Eye (tissue), 1 donor: ENCODE data around the gene HKDC1.
"Not testable (repeated sequence)": the region's sequence is repeated elsewhere in the genome, so short reads cannot be mapped to it uniquely, and the experiment has no call there.

Source experiments
- DNase-seq: peaks from one replicate; pipeline ENCODE4 v3.0.0-alpha.2; 2015

Gene HKDC1, protein sequence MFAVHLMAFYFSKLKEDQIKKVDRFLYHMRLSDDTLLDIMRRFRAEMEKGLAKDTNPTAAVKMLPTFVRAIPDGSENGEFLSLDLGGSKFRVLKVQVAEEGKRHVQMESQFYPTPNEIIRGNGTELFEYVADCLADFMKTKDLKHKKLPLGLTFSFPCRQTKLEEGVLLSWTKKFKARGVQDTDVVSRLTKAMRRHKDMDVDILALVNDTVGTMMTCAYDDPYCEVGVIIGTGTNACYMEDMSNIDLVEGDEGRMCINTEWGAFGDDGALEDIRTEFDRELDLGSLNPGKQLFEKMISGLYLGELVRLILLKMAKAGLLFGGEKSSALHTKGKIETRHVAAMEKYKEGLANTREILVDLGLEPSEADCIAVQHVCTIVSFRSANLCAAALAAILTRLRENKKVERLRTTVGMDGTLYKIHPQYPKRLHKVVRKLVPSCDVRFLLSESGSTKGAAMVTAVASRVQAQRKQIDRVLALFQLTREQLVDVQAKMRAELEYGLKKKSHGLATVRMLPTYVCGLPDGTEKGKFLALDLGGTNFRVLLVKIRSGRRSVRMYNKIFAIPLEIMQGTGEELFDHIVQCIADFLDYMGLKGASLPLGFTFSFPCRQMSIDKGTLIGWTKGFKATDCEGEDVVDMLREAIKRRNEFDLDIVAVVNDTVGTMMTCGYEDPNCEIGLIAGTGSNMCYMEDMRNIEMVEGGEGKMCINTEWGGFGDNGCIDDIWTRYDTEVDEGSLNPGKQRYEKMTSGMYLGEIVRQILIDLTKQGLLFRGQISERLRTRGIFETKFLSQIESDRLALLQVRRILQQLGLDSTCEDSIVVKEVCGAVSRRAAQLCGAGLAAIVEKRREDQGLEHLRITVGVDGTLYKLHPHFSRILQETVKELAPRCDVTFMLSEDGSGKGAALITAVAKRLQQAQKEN

DNA sequence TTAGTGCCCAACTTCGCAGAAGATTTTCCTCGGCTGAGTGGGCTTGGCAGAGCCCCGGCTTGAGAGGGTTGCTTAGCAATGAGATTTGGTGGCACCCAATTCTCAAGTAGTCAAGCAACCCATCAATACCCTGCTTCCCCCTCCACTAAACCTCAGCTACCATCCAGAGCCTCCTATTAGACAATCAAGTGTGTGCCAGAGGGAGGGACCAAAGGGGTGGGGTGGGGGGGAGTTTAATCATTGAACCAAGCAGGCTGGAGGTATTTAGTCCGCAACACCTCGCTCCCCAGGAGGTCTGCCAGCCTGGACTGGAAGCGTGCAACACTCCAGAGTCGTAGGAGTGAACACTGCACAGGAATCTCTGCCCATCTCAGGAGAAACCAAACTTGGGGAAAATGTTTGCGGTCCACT is at the start of gene HKDC1:
TSS of gene HKDC1 (plus strand) at position 292 of the 411 bp plus-strand sequence. CDS start at position 396, 104 bp downstream.
- no peak for DNase-seq

DNA sequence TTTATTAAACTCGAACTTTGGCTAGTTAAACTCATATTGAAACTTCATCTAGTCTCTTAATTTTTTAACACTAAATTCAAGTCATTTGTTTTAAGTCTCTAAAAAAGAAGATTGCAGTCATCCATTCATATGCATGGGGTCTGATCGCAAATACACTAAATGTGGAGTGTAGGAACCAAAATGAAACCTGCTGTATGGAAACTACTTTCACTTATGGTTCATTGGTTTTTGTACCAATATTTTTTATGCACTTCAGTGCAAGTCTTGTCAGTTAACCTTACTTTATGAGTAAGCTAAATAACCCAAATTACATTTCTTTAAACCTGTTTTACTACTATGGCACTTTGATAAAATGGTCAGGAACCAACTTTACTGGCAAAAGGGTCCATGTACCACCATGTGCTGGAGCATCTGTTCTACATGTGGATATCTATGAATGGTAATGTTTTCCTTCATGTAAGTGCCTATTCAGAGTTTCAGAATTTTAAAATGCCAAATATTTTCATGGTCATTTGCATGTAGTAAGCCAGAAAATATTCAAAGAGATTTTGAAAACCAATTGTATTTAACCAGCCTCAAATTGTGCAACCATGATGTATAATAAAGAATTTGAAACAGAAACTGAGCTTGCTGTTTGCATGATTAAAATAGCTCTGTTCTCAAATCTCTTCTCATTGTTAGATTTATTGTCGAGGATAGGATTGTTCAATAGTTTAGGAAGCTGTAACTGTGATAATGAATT is 47.7 kb upstream of the HKDC1 start:
- no peak for DNase-seq

DNA sequence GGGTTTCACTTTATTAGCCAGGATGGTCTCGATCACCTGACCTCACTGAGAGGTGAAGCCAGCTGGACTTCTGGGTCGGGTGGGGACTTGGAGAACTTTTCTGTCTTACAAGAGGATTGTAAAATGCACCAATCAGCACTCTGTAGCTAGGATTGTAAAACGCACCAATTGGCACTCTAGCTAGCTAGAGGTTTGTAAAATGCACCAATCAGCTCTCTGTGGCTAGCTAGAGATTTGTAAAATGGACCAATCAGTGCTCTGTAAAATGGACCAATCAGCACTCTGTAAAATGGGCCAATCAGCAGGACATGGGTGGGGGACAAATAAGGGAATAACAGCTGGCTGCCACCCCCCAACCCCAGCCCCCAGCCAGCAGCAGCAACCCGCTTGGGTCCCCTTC is 44.8 kb upstream of the HKDC1 start:
- DNase-seq, result not testable (repeated sequence)

DNA sequence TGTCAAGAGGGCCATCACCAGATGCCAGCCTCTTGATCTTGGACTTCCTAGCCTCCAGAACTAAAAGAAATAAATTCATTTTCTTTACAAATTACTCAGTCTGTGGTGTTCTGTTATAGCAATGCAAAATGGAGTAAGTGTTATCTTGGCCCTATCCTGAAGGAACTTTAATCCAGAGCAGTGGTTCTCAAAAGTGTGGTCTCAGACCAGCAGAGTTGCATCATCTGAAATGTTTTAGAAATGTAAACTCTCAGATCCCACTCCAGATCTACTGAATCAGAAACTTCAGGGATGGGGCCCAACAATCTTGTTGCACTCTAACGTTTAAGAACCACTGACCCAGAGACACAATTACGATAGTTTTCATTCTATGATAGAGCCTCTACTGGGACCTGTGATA is 43.3 kb upstream of the HKDC1 start:
- no peak for DNase-seq

DNA sequence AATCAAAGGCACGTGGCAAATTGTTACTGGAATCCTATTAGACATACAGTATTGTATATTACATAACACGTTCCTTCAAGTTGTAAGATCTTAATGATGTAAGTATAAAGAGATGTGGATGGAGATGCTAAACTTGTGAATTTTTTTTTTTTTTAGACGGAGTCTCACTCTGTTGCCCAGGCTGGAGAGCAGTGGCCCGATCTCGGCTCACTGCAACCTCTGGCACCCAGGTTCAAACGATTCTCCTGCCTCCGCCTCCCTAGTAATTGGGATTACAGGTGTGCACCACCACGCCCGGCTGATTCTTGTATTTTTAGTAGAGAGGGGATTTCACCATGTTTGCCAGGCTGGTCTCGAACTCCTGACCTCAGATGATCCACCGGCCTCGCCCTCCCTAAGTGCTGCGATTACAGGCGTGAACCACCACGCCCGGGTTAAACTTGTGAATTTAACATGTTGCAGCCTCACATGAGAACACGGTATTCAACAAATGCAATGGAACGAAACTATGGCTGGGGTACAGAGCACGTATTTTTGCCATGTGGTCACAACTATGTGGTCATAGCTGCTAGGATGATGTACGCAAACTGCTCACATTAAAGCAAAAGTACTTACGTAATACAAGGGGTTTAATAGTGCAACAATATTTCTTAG is 40.9 kb upstream of the HKDC1 start:
- DNase-seq, result no peak

DNA sequence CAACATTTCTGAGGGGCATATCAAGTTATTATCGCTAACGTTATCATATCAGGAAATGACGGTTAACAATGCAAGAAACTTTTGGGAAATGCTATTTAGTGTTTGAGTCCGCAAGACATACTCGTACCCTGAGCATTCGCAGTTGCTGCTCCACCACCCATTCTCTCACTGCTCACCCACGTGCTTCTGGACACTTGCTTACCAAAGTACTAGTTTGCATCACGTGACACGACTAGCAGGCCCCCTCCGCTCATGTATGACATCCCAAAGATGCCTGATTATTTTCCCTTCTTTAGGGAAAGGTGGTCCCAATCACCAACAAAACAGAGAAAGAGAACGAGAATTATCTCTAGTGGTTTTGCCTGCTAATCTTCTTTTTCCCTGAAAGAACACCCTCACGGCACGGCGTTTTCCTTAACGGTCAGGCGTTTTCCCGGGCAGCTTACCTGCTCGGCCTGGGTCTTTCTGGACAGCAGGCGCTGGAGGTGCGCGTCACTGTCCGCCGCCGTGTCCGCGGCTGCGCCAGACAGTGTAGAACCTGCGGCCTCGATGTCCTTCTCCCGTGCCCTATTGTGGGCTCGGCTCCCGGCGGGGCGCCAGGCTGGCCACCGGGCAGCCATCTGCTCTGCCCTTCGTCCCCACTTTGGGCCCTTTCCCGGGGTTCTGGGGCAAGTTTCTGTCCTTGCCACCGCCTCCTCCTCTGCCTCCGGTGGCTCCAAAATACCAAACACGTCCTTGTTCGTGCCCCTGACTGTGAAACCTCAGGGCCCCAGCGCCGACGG is 40.2 kb upstream of the HKDC1 start, which contains the start of gene SUPV3L1:
TSS of gene SUPV3L1 (plus strand) at position 492 of the 782 bp plus-strand sequence. CDS start at position 550, 58 bp downstream.
- DNase-seq, result peak; percentile 99

DNA sequence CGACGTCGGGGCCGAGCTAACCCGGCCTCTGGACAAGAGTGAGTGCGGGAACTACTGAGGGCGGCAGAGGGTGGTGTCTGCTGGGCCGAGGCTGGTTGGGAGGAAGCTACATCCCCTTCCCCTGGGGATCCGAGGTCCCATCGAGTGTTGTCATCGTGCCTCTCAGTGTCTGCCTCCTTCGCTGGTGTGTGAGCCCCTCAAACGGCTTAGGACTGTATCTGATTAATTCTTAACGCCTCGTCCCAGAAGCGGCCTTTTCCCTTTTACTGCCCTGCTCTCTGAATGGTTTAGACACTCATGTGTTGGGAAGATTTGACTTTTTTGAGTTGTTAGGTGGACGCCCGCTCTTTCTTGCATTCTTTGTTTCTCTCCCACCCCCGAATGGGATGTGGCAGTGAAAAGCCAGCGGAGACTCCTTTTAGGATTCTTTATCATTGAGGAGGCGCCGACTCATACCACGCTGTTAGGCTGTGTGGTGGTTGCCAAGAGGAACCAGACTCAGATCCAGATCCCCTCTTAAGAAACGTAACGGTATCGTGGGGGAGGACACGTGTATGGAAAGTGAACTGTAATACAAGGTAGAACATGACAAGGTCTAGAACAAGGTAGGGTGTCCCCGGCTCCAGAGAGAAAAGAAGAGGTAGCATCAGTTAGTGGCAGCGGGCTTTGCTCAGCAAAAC is 39.5 kb upstream of the HKDC1 start:
- no peak for DNase-seq

DNA sequence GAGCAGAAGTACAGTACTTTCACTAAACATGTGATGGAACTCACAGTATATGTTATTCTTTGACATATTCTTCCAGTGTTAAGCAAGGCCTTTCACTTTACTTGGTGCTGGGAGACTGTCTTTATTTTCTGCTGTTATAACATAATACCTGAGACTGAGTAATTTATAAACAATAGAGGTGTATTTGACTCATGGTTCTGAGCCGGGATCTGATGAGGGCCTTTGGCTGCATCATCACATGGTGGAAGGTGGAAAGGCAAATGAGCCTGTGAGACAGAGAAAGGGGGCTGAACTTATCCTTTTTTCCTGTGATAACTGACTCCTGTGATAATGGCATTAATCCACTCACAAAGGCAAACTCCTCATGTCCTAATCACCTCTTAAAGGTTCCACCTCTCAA is 38.7 kb upstream of the HKDC1 start:
- no peak for DNase-seq

DNA sequence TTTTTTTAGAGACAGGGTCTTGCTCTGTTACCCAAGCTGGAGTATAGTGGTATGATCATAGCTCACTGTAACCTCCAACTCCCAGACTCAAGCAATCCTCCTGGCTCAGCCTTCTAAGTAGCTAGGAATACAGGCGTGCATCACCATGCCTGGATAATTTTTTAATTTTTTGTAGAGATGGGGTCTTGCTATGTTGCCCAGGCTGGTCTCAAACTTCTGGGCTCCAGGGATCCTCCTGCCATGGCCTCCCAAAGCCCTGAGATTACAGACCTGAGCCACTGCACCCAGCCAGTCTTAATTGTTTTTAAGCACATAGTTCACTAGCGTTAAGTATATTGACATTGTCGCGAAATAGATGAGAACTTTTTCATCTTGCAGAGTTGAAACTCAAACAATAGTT is 38.1 kb upstream of the HKDC1 start:
- no peak for DNase-seq

DNA sequence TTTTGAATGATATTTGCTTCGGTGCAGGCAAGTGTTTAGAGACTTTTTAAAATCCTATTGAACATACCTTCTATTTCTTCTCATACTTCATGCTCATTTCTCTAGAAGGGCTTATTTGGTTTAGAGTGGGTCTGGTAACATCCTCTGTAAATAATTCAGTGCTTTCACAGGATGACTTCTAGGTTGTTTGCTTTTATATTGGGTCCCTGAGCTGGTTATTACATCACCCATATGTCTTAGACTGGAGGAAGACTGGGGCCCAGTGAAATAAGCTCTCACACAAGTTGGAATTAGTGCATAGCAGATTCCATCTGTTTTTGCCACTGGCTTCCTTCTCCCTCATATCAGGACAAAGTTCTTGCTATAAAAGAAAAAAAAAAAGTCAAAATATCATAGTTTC is 33.6 kb upstream of the HKDC1 start:
- DNase-seq, result no peak

DNA sequence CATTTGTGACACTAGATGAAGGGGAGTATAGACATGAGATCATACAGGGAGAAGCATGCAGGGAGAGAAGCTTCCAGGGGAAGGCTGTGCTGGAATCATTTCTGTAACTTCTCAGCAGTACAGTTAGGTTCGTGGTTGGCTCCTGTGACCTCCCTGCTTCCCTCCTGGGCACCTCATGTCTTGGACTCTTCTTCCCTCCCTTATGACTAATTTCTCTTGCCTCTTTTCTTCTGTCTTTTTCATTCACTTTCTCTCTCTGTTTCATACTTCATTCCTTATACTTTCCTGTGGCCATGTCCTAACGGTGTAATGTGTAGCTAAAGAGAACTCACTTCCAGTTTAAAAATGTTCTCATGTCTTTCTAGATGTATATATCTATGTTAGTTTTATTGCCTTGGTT is 19.1 kb upstream of the HKDC1 start:
- no peak for DNase-seq

DNA sequence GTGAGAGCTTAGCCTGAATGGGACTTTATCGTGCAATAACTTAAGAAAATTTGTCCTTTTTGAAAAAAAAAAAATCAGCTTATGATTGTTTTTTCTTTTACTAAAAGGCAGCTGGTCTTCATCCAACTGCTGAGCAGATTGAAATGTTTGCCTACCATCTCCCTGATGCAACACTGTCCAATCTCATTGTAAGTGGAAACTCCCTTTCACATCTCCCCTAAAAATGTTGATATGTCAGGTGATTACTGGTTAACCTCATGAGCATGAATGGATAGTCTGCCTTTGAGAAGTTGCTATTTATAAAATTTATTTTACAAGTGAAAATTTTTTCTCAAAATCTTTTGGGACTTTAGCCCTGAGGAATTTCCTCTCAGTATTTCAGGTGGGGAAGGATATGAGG is 17.8 kb upstream of the HKDC1 start:
- DNase-seq, result no peak

DNA sequence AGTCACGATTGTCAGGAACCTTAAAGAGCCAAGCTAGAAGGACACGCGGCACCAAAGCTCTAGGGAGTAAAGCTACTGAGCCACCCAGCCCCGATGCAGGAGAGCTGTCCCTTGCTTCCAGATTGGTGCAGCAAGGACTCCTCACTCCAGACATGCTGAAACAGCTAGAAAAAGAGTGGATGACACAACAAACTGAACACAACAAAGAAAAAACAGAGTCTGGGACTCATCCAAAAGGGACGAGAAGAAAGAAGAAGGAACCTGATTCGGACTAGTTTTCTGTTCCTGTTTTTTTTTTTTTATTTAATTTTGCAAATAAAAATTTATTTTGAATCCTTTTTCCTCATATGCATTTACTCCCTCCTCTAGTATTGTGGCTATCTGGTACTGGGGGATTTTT is 11.4 kb upstream of the HKDC1 start:
- no peak for DNase-seq

DNA sequence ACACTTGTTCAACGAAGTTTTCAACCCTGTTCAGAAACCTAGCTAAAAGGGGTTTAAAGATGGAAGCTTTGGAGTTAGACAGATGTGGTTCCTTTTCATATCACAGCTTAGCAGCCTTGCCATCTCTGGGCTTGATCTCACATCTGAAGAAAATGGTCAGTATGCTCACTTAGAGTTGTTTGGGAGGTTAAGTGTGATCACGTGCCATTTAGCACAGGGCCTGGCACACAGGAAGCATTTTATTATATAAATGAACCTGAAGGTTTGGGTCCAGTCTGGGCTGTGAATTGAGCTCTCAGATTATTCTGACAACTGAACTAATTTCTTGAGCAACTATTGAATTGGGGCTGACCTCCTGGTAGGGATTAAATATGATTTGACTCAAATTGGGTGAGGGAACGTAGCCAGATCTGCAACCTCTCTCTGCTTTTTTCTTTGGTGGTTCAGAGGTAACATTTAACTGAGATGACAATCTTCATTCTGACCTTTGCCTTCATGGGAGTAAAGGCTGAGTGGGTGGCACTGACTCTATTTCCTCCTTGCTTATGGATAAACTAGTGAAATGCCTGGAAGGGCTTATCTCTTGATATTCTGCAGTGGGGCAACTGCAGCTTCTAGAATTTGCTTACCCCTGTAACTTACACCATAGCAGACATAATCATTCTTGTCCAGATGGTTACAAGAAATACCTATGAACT is 10.2 kb upstream of the HKDC1 start:
- no peak for DNase-seq

DNA sequence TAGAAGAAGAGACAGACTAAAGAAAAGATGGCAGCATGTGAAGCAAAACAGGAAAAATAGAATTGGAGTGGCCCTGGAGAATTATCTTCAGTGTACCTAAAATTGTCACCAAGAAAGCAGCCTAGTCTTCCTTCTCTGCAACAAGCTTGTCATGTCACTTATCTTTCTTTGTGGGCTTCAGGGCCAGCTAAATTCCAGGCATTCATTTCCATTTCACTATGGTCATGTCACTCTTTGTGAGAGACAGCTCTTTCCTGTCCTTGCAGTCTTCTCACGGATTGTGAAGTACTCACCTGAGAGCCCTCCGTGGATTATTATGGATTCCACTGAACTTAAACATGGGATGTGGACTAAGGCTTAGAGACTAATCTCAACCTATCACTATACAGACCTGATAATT is 9.0 kb upstream of the HKDC1 start:
- no peak for DNase-seq

DNA sequence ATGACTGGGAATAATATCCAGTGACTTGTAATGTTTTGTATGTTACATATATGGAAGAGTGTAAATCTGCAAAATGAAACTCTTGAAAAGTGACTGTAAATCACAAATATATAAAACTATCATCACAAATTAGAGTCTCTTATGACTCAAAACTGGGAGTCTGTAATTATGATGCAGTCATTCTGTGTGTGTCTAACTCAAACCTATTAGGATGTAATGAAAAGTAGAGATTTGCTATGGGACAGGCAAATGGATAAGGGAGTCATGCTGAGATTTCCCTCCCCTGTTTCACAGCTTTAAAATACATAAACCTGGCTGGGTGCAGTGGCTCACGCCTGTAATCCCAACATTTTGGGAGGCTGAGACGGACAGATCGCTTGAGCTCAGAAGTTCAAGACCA is 8.6 kb upstream of the HKDC1 start:
- no peak for DNase-seq

DNA sequence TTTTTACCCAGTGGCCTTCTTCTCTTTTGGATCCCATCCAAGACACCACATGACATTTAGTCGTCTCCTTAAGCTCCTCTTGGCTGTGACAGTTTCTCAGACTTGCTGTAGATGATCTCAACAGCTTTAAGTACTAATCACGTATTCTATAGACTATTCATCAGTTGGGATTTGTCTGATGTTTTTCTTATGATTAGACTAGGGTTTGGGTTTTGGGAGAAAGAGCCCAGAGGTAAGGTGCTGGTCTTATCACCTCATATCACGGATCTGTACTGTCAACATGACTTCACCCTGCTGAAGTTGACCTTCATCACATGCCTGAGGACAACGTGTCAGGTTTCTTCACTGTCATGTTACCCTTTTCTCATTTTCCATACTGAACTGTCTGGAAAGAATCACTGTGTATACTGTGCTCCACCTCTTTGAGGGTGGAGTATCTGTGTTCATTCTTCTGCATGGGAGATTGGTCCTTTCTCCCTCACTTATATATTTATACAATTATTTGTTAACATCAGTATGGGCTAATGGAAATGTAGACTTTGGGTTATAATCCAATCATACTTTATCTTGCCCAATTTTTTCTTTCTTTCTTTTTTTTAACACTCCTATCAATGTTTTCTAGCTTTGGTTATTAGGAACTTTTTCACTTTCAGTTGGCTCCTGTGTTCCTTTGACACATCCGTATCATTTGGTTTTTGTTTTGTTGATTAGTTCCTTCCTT is 6.4 kb upstream of the HKDC1 start:
- no peak for DNase-seq

DNA sequence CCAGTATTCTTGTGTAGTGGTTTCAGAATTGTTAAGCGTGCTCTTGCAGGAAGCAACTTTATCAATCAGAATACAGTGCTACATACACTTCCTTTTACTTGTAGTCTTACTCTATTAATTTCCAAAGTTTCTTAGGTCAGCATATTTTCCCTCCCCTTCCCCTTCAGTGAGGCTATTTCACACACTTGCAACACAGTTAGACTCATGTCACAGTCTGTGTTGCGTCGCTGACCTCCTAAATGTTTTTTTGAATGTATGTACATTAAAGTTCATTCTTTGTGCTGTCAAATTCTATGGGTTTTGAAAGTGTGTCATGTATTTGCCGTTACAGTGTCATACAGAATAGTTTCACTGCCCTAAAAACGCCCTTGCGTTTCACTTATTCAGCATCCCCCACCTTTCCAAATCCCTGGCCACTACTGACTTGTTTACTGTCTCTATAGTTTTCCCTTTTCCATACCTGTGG is 5.4 kb upstream of the HKDC1 start:
- DNase-seq, result no peak

DNA sequence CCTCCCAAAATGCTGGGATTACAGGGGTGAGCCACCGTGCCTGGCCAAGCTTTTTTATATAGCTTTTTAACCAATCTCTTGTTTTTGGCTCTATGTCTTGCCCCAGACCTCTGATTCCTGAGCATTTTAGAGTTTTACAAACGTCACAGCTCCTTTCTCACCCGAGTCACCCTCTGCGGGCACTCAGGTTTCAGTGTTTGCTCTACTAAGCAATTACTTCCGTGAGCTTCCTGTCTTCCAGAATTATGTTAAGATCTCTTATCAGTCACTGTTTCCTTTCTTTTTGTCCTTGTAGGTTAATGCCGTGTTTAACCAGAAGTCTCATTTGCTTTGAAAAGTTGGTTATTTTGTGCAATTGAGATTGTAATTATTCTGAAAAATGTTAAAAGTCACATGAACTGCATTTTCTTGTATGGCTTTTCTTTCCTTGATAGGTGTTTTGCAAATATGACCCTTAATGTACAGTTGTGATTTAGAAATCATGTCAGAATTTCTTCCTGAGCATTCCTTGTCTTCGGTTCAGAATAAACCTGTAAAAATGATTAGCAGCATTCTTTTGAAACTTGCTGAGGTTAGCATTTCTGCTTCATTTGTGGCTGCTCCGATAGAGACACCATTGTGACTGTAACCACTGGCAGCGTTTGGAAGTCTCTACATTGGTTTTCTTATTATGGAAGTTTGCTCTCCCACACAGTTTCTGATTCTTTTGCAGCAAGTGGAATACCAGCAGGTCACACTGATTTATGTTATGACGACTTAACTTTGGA is 4.5 kb upstream of the HKDC1 start:
- DNase-seq, result no peak
